NCI-H2227 treated with DMSO at 0.1 percent for 48 hours (cell line): ENCODE data around the gene SCAP.

ENCODE experiments used
- DNase-seq: peaks from one replicate; lab custom pipeline; 2025; lab: John Stamatoyannopoulos, UW

Gene SCAP

DNA sequence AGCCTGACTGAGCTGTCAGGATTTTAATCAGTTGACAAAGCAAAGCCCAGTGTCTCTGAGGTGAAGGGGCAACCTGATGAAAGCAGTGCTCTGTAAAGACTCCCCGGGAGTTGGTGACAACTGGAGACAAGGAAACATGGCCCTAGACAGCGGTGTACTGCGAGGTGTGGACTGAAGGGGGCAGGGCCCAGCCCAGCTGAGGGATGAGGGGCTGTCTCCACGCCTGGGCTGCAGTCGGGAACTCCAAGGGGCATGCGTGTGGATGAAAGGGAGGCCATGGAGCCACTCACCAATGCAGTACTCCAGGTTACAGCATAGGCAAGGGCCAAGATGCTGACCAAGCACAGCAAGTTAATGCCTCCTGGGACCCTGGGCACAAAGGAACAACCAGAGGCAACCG lies 45.1 kb downstream of the SCAP start:
- no peak for DNase-seq

- no peak for DNase-seq
Observed at GRCh38 chr3:47429476-47430270, 46.1 kb downstream of the SCAP start.

GRCh38 chr3:47428662-47429061 lies 47.1 kb downstream of the SCAP start:
- DNase-seq, result no peak

DNA sequence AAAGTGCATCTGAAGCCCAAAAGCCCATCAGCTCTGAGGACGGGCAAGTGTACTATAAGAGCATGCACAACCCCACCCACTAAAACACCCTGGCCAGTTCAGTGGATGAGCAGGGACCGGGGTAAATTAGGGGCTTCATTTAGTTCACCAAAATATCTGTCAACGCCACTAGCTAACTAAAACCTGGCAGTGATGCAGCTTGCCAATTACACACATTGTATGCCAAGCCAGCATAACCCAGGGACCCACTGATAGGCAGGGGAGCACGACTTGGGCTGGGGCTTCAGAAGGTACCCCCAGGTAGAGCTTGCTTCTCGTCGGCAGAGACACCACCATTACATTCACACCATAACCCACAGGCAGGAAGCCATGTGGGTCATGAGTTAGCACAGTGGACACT lies 47.9 kb downstream of the SCAP start:
- no peak for DNase-seq

GRCh38 chr3:47425959-47426358 lies 49.8 kb downstream of the SCAP start:
- no peak for DNase-seq

DNA sequence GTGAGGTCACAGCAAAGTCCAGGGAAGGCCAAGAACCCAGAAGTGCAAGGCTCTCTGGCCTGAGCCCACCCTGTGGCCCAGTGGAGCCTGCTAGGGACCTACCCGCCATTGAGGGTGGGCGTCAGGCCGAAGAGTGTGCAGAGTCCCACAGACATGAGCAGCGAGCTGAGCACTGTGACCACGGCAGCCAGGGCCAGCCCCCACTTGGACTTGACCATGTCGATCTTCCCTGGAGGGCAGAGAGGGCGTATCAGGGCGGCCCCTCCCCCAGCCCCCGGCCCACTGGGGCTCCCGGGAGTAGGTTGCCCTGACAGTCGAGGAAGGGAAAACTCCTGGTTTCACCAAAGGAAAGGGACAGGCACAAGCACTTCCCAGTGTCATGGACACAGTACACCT lies 50.4 kb downstream of the SCAP start:
- DNase-seq, result no peak

GRCh38 chr3:47424434-47425382 lies 51.0 kb downstream of the SCAP start:
- DNase-seq, result no peak

- DNase-seq, result no peak
Observed at GRCh38 chr3:47423548-47424145, 52.1 kb downstream of the SCAP start.

DNA sequence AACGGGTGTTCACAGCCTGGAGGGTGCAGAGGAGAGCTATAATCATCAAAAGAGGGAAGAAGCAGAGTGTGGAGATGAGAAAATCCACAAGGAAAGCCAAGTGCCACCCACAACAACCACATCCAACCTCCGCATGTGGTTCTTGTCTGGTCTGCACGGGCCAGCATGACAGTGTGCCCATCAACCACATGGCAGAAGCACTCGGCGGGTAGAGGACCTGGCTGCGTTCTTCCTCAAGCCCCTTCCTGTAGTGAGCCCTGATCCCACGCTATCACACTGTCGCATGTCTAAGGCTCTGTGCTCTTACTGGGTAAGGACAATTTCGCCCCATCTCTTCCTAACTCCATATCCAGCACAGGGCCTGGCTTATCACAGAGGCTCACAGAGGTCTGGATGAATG lies 53.0 kb downstream of the SCAP start:
- no peak for DNase-seq

DNA sequence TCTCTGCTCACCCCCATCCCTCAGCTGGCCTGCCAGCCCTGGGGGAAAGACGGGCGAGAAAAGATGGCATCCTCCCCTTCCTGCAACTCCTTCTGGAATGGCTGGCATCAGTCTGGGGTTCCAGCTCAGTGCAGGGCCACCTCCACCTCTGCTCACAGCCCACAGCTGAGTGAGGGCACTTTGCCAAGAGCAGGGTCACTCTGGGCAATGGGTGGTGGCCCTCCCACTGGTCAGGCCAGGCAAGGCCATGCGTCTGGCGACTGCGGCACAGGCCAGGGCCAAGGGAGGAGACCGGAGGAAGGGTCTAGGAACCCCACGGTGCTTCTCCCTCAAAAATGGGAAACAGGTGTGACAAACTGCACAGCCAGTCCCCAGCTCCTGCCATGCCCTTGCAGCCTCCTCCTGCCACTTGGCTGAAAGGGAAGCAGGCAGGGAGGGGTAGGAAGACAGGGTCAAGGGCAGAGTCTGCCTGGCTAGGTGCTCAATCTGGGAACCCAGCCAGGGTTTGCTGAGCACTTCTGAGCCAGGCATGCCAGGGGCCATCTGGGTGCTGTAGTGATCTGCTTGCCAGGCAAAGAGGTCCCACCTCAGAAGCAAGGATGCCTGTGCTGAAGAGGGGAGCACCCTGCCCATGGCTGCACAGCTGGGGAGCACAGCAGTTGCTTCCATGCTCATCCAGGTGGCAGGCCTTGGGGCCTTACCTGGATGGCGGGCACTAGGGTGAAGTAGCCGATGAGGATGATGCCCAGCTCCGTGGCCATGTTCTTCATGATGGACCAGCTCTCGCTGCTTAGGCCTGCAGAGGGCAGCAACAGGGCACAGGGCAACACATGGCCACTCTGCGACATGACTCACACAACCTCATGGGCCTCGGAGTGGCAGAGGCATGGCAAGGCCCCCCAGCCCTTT lies 53.7 kb downstream of the SCAP start:
- no peak for DNase-seq

DNA sequence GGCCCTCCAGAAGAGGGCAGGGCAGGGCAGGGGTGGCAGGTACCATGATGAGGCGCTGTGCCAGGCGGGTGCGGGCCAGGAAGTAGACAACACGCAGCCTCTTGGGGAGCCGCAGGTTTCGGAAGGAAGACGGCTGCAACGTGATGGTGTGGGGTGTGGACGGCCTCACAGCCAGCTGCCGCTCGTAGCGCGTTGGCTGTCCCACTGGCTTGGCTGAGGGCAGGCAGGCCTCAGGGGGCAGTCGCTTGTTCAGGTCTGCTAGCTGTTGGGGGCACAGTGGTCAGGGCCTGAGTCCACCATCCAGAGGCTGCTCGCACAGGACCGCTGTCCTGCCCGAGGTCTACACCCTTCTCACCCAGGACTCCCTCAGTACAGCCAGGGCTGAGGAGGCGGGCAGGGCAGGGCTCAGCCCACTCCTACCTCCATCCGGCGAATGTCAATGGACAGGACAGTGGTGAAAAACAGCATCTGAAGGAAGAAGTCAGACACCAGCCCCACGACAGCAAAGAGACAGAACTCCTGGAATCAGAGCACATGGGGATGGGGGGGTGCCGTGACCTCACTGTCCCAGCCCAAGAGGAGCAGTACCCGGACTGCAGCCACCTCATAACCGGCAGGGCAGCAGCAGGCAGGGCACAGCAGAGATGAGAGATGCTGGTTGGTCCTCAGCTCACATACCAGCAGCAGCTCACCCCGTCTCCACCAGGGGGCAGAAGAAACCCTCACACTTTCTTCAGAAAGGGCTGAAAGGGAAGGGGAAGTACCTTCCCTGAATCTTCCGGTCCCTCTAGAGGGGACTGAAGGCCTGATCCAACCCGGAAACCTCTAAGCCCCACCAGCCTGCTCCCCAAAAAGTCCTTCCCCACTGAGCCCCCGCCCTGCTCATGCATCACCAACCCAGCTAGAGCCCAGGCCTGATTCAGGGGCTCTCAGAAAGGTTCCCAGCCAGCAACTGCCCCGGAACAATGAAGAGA lies 54.9 kb downstream of the SCAP start:
- DNase-seq, result peak; percentile 30

- no peak for DNase-seq
Observed at GRCh38 chr3:47420044-47420430, 55.7 kb downstream of the SCAP start.

GRCh38 chr3:47419083-47420043 lies 56.4 kb downstream of the SCAP start:
- DNase-seq, result no peak

GRCh38 chr3:47418167-47419082 lies 57.3 kb downstream of the SCAP start:
- no peak for DNase-seq

GRCh38 chr3:47416041-47416440 lies 59.7 kb downstream of the SCAP start:
- no peak for DNase-seq

DNA sequence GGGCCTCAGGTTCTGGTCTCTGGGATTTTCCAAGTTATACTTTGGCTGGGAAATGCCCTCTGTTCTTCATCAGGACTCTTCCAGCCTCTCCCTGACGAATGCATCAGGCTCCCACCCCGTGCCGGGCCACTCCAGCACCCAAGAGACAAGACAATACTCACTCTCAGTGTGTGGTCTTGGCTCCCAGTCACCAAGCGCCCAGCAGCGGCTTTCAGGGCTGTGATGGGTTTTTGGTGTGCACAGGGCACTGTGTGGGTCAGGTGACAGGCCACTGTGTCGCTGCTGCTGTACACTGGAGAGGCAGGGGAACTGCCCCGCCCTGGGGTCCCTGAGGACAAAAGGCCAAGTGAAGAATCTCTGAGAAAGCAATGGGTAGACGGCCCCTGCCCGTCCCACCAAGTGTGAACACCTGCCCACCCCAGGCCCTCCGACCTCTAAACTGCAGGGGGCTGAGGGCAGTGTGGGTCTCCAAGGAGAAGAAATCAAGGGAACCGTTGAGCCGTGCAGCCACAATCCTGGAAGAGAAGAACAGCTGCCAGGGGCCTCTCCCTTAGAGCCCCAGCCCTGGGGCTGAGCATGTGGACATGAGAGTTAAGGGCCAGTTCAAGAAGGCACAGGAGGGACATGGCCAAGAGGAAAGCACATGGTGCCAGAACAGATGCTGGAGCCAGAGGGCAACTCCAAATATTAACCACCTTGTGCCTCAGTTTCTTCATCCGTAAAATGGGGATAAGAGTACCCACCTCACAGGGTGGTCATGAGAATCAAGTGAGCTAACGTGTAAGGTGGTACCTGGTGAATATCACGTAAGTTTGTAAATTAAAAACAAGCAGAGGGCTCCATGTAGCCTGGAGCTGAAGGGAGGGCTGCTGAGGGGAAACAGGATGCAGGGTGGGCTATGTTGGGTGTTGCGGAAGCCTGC lies 60.8 kb downstream of the SCAP start:
- DNase-seq, result no peak

GRCh38 chr3:47414161-47414564 lies 61.6 kb downstream of the SCAP start:
- no peak for DNase-seq
